Transverse colon (tissue), 4 donors: ENCODE results near the gene HIPK3.

ENCODE experiments used
- CTCF ChIP-seq, 5 experiments: fragments of 200-600 bp in 3 of 5; fragments of 450-650 bp in 2 of 5; sonication (generic) in 3 of 5; IDR thresholded peaks; 1 replicate in 2 of 5; 2 replicates in 3 of 5; pipeline ENCODE4 v1.5.1; 2016 to 2017; ENCODE audit warnings: antibody characterized with exemption in 5 of 5, inconsistent platforms in 3 of 5, mild to moderate bottlenecking in 2 of 5, moderate library complexity in 1 of 5
- EP300 ChIP-seq: sonication (generic); formaldehyde crosslinking; IDR thresholded peaks from one replicate; pipeline ENCODE4 v1.6.1; 2017; ENCODE audit warnings: antibody characterized with exemption, low read depth
- POLR2A ChIP-seq: fragments of 450-650 bp; IDR thresholded peaks from one replicate; pipeline ENCODE4 v1.6.1; 2016; ENCODE audit warnings: antibody characterized with exemption, mild to moderate bottlenecking, moderate library complexity
- POLR2AphosphoS5 ChIP-seq, 3 donors: sonication (generic); formaldehyde crosslinking; IDR thresholded peaks; one replicate each; pipeline ENCODE4 v1.6.1; 2016; ENCODE audit warnings: antibody characterized with exemption in 3 of 3

- TF ChIP-seq EP300 (no peak), POLR2A (no peak), CTCF (IDR thresholded peaks at IDR 0.05) (no peak), POLR2AphosphoS5 (IDR thresholded peaks at IDR 0.05) (no peak)
Measured at GRCh38 chr11:33375236-33375635, 118.1 kb downstream of the HIPK3 start.
